Stomach (tissue), 4 donors: Measurements from ENCODE around the gene ZNF157.

Experiments used
- CTCF ChIP-seq, 7 experiments: fragments of 450-650 bp in 4 of 7; fragments of 200-600 bp in 3 of 7; sonication (generic) in 3 of 7; IDR thresholded peaks; one replicate each; pipeline ENCODE4 v1.5.1; 2016 to 2019; ENCODE audit warnings: antibody characterized with exemption in 7 of 7, control low read depth in 2 of 7, mild to moderate bottlenecking in 1 of 7
- POLR2A ChIP-seq, 4 donors: fragments of 450-650 bp; IDR thresholded peaks; one replicate each; pipeline ENCODE4 v1.6.1; 2016; ENCODE audit warnings: antibody characterized with exemption in 4 of 4, control low read depth in 2 of 4, mild to moderate bottlenecking in 1 of 4, moderate library complexity in 1 of 4
- POLR2AphosphoS5 ChIP-seq, 3 donors: sonication (generic); formaldehyde crosslinking; IDR thresholded peaks; one replicate each; pipeline ENCODE4 v1.6.1; 2016; ENCODE audit warnings: antibody characterized with exemption in 3 of 3

GRCh38 chrX:47420962-47421361 lies 50.6 kb downstream of the ZNF157 start:
- TF ChIP-seq CTCF (IDR thresholded peaks at IDR 0.05) (no peak), POLR2A (IDR thresholded peaks at IDR 0.05) (no peak), POLR2AphosphoS5 (IDR thresholded peaks at IDR 0.05) (no peak)
